Smooth muscle cell (in vitro differentiated cells): ENCODE results near the gene TMEM176A. TPM values are rescaled to one million over a fixed set of nuclear protein-coding genes. Genes with fewer than 3 reads are reported as not detected.

Experiments
- DNase-seq: peaks from one replicate; lab custom pipeline; 2025; ENCODE audit not compliant: unreplicated experiment; lab: John Stamatoyannopoulos, UW
- H2AFZ ChIP-seq: fragments of 200-600 bp; sonication (generic); 2 replicates; pipeline ENCODE4 v1.6.0; 2016; ENCODE audit warnings: antibody characterized with exemption, low read depth, mild to moderate bottlenecking
- H3F3A ChIP-seq: fragments of 200-600 bp; sonication (generic); 2 replicates; pipeline ENCODE4 v1.6.0; 2017; ENCODE audit warnings: antibody characterized with exemption, low read depth
- H3K27ac ChIP-seq: fragments of 200-600 bp; sonication (generic); 2 replicates; pipeline ENCODE4 v1.5.1; 2016; ENCODE audit warnings: low read depth, mild to moderate bottlenecking
- H3K27me3 ChIP-seq: fragments of 200-600 bp; sonication (generic); 2 replicates; pipeline ENCODE4 v1.6.1; 2016; ENCODE audit warnings: low read depth, mild to moderate bottlenecking
- H3K36me3 ChIP-seq: fragments of 200-600 bp; sonication (generic); 2 replicates; pipeline ENCODE4 v1.5.1; 2016; ENCODE audit warnings: low read depth
- H3K4me1 ChIP-seq: fragments of 200-600 bp; sonication (generic); 2 replicates; pipeline ENCODE4 v1.5.1; 2016; ENCODE audit warnings: low read depth
- H3K4me2 ChIP-seq: fragments of 200-600 bp; sonication (generic); 2 replicates; pipeline ENCODE4 v1.6.0; 2016; ENCODE audit warnings: mild to moderate bottlenecking
- H3K4me3 ChIP-seq: fragments of 200-600 bp; sonication (generic); 2 replicates; pipeline ENCODE4 v1.5.1; 2016; ENCODE audit warnings: mild to moderate bottlenecking
- H3K79me2 ChIP-seq: fragments of 200-600 bp; sonication (generic); 2 replicates; pipeline ENCODE4 v1.6.0; 2016; ENCODE audit warnings: low read depth, mild to moderate bottlenecking
- H3K9ac ChIP-seq: fragments of 200-600 bp; sonication (generic); 2 replicates; pipeline ENCODE4 v1.6.0; 2016; ENCODE audit warnings: low read depth
- H3K9me3 ChIP-seq: fragments of 200-600 bp; sonication (generic); replicated peaks from 2 replicates; pipeline ENCODE4 v1.5.1; 2016; ENCODE audit warnings: low read depth
- H4K20me1 ChIP-seq: fragments of 200-600 bp; sonication (generic); 2 replicates; pipeline ENCODE4 v1.6.0; 2016; ENCODE audit warnings: low read depth
- CTCF ChIP-seq: fragments of 200-600 bp; sonication (generic); IDR thresholded peaks from 2 replicates; pipeline ENCODE4 v1.5.1; 2017; ENCODE audit warnings: borderline replicate concordance, mild to moderate bottlenecking, antibody characterized with exemption; ENCODE audit not compliant: insufficient read depth, poor library complexity, severe bottlenecking
- WGBS: methylation state at CpG from one replicate; pipeline ENCODE4 v1.1.7; 2016; ENCODE audit warnings: low lambda C conversion rate; 5-methylcytosine and 5-hydroxymethylcytosine counted together
- polyA plus RNA-seq: library from polyadenylated mRNA; unstranded; fragments of >200 nt; fragmentation: Nextera tagmentation; extraction: Ambion mirVana; gene quantifications from 2 replicates; pipeline ENCODE4 v1.2.1, GENCODE V29; 2016
- total RNA-seq: library from RNA; depleted of rRNA; stranded (reverse); fragments of >200 nt; gene quantifications from 2 replicates; pipeline ENCODE4 v1.2.3, GENCODE V29; 2014

TMEM176A gene
- total and polyA plus RNA-seq, 2 experiments from 2014 or later: 52.8 to 105 TPM

GRCh38 chr7:150753826-150754603, 46.6 kb upstream of the TMEM176A start:
- no peaks in the 10 kb centered on the region for H3F3A ChIP-seq
- peaks cover 25% of the 10 kb centered on the region for H3K27me3 ChIP-seq
- 33% methylated on average over 3 of the region's 3 CpGs for WGBS
- H3K9ac ChIP-seq: no peak overlapping the region
- no peaks in the 10 kb centered on the region for H3K9me3 ChIP-seq
- H3K27ac ChIP-seq: no peak overlapping the region
- H2AFZ ChIP-seq: no peak overlapping the region
- no peaks in the 10 kb centered on the region for H3K36me3 ChIP-seq
- no peaks in the 10 kb centered on the region for H4K20me1 ChIP-seq
- H3K4me2 ChIP-seq: no peak overlapping the region
- no peak for TF ChIP-seq CTCF
- H3K79me2 ChIP-seq: no peaks in the 10 kb centered on the region
- no peak for DNase-seq
- no peak overlapping the region for H3K4me3 ChIP-seq
- H3K4me1 ChIP-seq: no peaks in the 10 kb centered on the region

GRCh38 chr7:150754951-150755350, 45.6 kb upstream of the TMEM176A start:
- no peaks in the 10 kb centered on the region for H3F3A ChIP-seq
- no peak overlapping the region for H3K27ac ChIP-seq
- H3K36me3 ChIP-seq: no peaks in the 10 kb centered on the region
- H3K4me2 ChIP-seq: no peak overlapping the region
- no peak for TF ChIP-seq CTCF
- H3K9me3 ChIP-seq: no peaks in the 10 kb centered on the region
- H2AFZ ChIP-seq: no peak overlapping the region
- H3K27me3 ChIP-seq: peaks cover 16% of the 10 kb centered on the region
- H3K4me1 ChIP-seq: no peaks in the 10 kb centered on the region
- no peak overlapping the region for H3K4me3 ChIP-seq
- no peaks in the 10 kb centered on the region for H3K79me2 ChIP-seq
- no peaks in the 10 kb centered on the region for H4K20me1 ChIP-seq
- DNase-seq: no peak
- no peak overlapping the region for H3K9ac ChIP-seq

DNA sequence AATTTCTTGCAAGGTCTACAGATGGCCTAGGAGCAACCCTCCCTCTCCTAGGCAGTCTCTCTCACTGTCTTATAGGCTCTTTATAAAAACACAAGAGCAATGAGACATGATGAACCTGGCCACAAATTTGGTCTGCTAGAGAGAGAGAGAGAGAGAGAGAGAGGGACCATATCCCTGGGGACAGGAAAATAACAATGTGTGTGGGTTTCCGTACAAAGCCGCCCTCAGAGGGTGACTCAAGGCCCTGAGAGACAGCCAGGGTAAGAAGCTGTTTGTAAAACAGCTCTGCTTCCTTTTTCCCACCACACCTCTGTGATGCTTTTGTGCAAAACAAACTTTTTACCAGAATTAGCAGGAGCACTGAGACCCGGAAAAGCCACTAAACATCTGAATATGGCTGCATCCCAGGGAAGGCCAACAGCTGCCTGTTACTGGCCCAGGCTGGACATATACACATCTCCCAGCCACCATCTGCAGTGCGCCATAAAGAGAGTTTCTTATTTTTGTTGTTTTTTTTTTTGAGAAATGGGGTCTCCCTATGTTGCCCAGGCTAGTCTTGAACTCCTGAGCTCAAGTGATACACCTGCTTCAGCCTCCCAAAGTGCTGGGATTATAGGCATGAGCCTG, 45.0 kb upstream of the TMEM176A start:
- no peaks in the 10 kb centered on the region for H3K4me1 ChIP-seq
- no peak for DNase-seq
- H2AFZ ChIP-seq: no peak overlapping the region
- no peaks in the 10 kb centered on the region for H3K79me2 ChIP-seq
- no peaks in the 10 kb centered on the region for H3F3A ChIP-seq
- H3K9me3 ChIP-seq: no peaks in the 10 kb centered on the region
- no peak for TF ChIP-seq CTCF
- H3K27me3 ChIP-seq: peaks cover 12% of the 10 kb centered on the region
- no peak overlapping the region for H3K4me3 ChIP-seq
- no peaks in the 10 kb centered on the region for H4K20me1 ChIP-seq
- H3K4me2 ChIP-seq: no peak overlapping the region
- no peaks in the 10 kb centered on the region for H3K36me3 ChIP-seq
- H3K9ac ChIP-seq: no peak overlapping the region
- 71% methylated on average over 4 of the region's 4 CpGs for WGBS
- H3K27ac ChIP-seq: no peak overlapping the region
